K562 (cell line): ENCODE data around the gene PEAR1. TPM values are rescaled to one million over a fixed set of nuclear protein-coding genes. Genes with fewer than 3 reads are reported as not detected.

ENCODE experiments used
- ASH1L ChIP-seq: fragments of 450-650 bp; IDR thresholded peaks from 2 replicates; pipeline ENCODE4 v1.6.1; 2018; ENCODE audit warnings: borderline replicate concordance, mild to moderate bottlenecking, low read depth; ENCODE audit not compliant: partially characterized antibody
- LARP7 ChIP-seq: fragments of 450-650 bp; IDR thresholded peaks from 2 replicates; pipeline ENCODE4 v1.6.1; 2016
- MTA1 ChIP-seq: fragments of 450-650 bp; IDR thresholded peaks from 2 replicates; pipeline ENCODE4 v1.6.1; 2017; ENCODE audit warnings: borderline replicate concordance
- NEUROD1 ChIP-seq: fragments of 150-350 bp; IDR thresholded peaks from 2 replicates; pipeline ENCODE4 v1.6.1; 2014; ENCODE audit warnings: borderline replicate concordance, low read length, low read depth; ENCODE audit not compliant: partially characterized antibody
- NFYB ChIP-seq: IDR thresholded peaks from 2 replicates; pipeline ENCODE4 v1.6.1; 2011; ENCODE audit warnings: mild to moderate bottlenecking, moderate library complexity; ENCODE audit not compliant: insufficient read length; ENCODE audit errors: extremely low read depth
- TCFL5 ChIP-seq: fragments of 250-450 bp; sonication (Bioruptor Pico); conservative IDR thresholded peaks from 2 replicates; pipeline ENCODE4 v1.6.1; 2021; ENCODE audit warnings: mild to moderate bottlenecking, moderate library complexity, matching md5 sums
- ZFPM2 ChIP-seq: fragments of 250-450 bp; sonication (Bioruptor Pico); IDR thresholded peaks from 2 replicates; pipeline ENCODE4 v1.5.1; 2022; ENCODE audit warnings: mild to moderate bottlenecking
- ZNF174 ChIP-seq: fragments of 250-450 bp; sonication (Bioruptor Pico); IDR thresholded peaks from 2 replicates; pipeline ENCODE4 v1.4.0; 2020; ENCODE audit warnings: mild to moderate bottlenecking
- ZNF217 ChIP-seq: sonication (generic); formaldehyde crosslinking; IDR thresholded peaks from 2 replicates; pipeline ENCODE4 v1.8.0; 2022; ENCODE audit warnings: mild to moderate bottlenecking, missing genetic modification reagents
- ZNF436 ChIP-seq: fragments of 250-450, 450-650 bp; sonication (Bioruptor Pico); formaldehyde crosslinking; IDR thresholded peaks from 2 replicates; pipeline ENCODE4 v1.7.0; 2020; ENCODE audit warnings: mild to moderate bottlenecking
- ZNF507 ChIP-seq: conservative IDR thresholded peaks from 2 replicates; pipeline ENCODE4 v1.6.1; 2017; ENCODE audit warnings: missing genetic modification characterization, missing compliant biosample characterization
- ZNF707 ChIP-seq: fragments of 250-450 bp; sonication (Bioruptor Pico); conservative IDR thresholded peaks from 2 replicates; pipeline ENCODE4 v1.8.0; 2022; ENCODE audit warnings: inconsistent platforms, mild to moderate bottlenecking, moderate library complexity
- polyA plus RNA-seq, 8 experiments: library from polyadenylated mRNA; depleted of rRNA in 4 of 8; stranded (reverse) in 5 of 8; unstranded in 3 of 8; fragments of >200 nt; fragmentation: Nextera tagmentation in 2 of 8; fragmentation: Illumina TruSeq in 1 of 8; extraction: Ambion mirVana in 2 of 8; extraction: Trizol in 1 of 8; gene quantifications; 2 replicates each; pipeline versions ENCODE4 v1.2.1 to v1.2.3, GENCODE V29; 2011 to 2014; ENCODE audit warnings: inconsistent platforms in 1 of 8, missing spikeins in 1 of 8
- total RNA-seq, 7 experiments: library from RNA; depleted of rRNA in 6 of 7; stranded (reverse); fragments of >200 nt in 6 of 7; fragmentation: Illumina TruSeq in 2 of 7; extraction: Trizol in 2 of 7; gene quantifications; 2 replicates each; pipeline versions ENCODE4 v1.2.1 to v1.2.3, GENCODE V29; 2011 to 2021; ENCODE audit warnings: low replicate concordance in 1 of 7
- TF ChIP-seq, protein P1 (sequence below): fragments of 450-650 bp; IDR thresholded peaks from 2 replicates; pipeline ENCODE4 v1.7.0; 2016; ENCODE audit warnings: borderline replicate concordance
- TF ChIP-seq, protein P2 (sequence below): fragments of 250-450 bp; sonication (Bioruptor Pico); IDR thresholded peaks from 2 replicates; pipeline ENCODE4 v1.4.0; 2020
- TF ChIP-seq, protein P3 (sequence below): fragments of 450-650 bp; conservative IDR thresholded peaks from 2 replicates; pipeline ENCODE4 v1.6.1; 2016; ENCODE audit warnings: missing genetic modification characterization, low read depth, mild to moderate bottlenecking, control low read depth, missing compliant biosample characterization
- TF ChIP-seq, protein P4 (sequence below): fragments of 450-650 bp; IDR thresholded peaks from 2 replicates; pipeline ENCODE4 v1.6.1; 2017; ENCODE audit warnings: mild to moderate bottlenecking, moderate library complexity
- TF ChIP-seq, protein P5 (sequence below), 2 experiments: fragments of 450-650 bp in 1 of 2; sonication (generic) in 1 of 2; formaldehyde crosslinking in 1 of 2; IDR thresholded peaks in 1 of 2; conservative IDR thresholded peaks in 1 of 2; 2 replicates each; pipeline versions ENCODE4 v1.6.1 to v1.8.1; 2016 to 2023; ENCODE audit warnings: mild to moderate bottlenecking in 2 of 2, moderate library complexity in 2 of 2, inconsistent platforms in 1 of 2, missing genetic modification reagents in 1 of 2
- TF ChIP-seq, protein P6 (sequence below): IDR thresholded peaks from 2 replicates; pipeline ENCODE4 v1.6.1; 2016; ENCODE audit warnings: missing genetic modification characterization, missing compliant biosample characterization

The PEAR1 gene
- total and polyA plus RNA-seq, 9 of the 15 experiments (the other 6 are each of a cell fraction or from before 2014, with no cell fraction given), result 0.87 to 13.9 (median 6.1) TPM

DNA sequence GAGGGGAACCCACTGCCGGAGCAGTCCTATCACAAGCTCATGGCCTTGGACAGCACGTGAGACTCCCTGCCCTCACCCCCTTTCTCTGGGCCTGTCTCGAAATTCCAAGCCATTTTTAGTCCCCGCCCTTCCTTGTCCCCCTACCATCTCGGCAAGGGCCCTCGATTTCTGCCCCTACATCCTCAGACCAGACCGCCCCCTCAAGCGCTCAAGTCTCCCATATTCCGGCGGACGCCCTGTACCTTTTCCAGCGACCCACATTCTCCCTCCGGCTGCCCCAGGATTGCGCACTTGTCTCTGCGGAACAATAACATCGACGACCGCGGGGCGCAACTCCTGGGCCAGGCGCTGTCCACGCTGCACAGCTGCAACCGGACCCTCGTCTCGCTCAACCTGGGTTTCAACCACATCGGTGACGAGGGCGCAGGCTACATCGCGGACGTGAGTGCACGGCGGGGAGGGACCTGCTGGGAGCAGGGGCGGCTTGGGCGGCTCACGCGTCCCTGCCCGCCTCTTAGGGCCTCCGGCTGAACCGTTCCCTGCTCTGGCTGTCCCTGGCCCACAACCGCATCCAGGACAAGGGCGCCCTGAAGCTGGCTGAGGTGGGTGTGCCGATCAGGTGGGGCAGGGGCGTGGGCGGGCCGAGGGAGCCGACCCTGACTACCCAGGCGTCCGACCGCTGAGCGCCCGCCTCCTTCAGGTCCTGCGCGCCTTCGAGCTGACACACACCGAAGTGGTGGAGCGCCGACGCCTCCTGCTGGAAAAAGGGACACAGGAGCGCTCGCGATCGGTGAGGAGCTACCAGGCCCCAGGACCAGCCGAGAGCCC lies 33.9 kb downstream of the PEAR1 start (continued):
- TF ChIP-seq, protein P1, sequence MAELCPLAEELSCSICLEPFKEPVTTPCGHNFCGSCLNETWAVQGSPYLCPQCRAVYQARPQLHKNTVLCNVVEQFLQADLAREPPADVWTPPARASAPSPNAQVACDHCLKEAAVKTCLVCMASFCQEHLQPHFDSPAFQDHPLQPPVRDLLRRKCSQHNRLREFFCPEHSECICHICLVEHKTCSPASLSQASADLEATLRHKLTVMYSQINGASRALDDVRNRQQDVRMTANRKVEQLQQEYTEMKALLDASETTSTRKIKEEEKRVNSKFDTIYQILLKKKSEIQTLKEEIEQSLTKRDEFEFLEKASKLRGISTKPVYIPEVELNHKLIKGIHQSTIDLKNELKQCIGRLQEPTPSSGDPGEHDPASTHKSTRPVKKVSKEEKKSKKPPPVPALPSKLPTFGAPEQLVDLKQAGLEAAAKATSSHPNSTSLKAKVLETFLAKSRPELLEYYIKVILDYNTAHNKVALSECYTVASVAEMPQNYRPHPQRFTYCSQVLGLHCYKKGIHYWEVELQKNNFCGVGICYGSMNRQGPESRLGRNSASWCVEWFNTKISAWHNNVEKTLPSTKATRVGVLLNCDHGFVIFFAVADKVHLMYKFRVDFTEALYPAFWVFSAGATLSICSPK, result no peak
- no peak for TF ChIP-seq ZNF436
- no peak for TF ChIP-seq ZNF507 (tag)
- no peak for TF ChIP-seq LARP7
- TF ChIP-seq ZNF174 (CRISPR knock-in tag), result no peak
- TF ChIP-seq, protein P2, sequence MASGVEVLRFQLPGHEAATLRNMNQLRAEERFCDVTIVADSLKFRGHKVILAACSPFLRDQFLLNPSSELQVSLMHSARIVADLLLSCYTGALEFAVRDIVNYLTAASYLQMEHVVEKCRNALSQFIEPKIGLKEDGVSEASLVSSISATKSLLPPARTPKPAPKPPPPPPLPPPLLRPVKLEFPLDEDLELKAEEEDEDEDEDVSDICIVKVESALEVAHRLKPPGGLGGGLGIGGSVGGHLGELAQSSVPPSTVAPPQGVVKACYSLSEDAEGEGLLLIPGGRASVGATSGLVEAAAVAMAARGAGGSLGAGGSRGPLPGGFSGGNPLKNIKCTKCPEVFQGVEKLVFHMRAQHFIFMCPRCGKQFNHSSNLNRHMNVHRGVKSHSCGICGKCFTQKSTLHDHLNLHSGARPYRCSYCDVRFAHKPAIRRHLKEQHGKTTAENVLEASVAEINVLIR, result no peak
- TF ChIP-seq, protein P3, sequence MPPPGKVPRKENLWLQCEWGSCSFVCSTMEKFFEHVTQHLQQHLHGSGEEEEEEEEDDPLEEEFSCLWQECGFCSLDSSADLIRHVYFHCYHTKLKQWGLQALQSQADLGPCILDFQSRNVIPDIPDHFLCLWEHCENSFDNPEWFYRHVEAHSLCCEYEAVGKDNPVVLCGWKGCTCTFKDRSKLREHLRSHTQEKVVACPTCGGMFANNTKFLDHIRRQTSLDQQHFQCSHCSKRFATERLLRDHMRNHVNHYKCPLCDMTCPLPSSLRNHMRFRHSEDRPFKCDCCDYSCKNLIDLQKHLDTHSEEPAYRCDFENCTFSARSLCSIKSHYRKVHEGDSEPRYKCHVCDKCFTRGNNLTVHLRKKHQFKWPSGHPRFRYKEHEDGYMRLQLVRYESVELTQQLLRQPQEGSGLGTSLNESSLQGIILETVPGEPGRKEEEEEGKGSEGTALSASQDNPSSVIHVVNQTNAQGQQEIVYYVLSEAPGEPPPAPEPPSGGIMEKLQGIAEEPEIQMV (tag), result no peak
- no peak for TF ChIP-seq ASH1L
- TF ChIP-seq ZFPM2 (CRISPR knock-in tag), result no peak
- TF ChIP-seq, protein P4, sequence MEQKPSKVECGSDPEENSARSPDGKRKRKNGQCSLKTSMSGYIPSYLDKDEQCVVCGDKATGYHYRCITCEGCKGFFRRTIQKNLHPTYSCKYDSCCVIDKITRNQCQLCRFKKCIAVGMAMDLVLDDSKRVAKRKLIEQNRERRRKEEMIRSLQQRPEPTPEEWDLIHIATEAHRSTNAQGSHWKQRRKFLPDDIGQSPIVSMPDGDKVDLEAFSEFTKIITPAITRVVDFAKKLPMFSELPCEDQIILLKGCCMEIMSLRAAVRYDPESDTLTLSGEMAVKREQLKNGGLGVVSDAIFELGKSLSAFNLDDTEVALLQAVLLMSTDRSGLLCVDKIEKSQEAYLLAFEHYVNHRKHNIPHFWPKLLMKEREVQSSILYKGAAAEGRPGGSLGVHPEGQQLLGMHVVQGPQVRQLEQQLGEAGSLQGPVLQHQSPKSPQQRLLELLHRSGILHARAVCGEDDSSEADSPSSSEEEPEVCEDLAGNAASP, result no peak
- TF ChIP-seq TCFL5 (CRISPR knock-in tag), result no peak
- TF ChIP-seq NFYB, result no peak
- TF ChIP-seq NEUROD1, result no peak
- TF ChIP-seq, protein P5, sequence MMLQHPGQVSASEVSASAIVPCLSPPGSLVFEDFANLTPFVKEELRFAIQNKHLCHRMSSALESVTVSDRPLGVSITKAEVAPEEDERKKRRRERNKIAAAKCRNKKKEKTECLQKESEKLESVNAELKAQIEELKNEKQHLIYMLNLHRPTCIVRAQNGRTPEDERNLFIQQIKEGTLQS (IDR thresholded peaks at IDR 0.05), result no peak
- TF ChIP-seq, protein P5 (CRISPR knock-in tag; conservative IDR thresholded peaks at IDR 0.05), result no peak
- TF ChIP-seq ZNF217, result no peak
- no peak for TF ChIP-seq ZNF707 (CRISPR knock-in tag)
- TF ChIP-seq, protein P6, sequence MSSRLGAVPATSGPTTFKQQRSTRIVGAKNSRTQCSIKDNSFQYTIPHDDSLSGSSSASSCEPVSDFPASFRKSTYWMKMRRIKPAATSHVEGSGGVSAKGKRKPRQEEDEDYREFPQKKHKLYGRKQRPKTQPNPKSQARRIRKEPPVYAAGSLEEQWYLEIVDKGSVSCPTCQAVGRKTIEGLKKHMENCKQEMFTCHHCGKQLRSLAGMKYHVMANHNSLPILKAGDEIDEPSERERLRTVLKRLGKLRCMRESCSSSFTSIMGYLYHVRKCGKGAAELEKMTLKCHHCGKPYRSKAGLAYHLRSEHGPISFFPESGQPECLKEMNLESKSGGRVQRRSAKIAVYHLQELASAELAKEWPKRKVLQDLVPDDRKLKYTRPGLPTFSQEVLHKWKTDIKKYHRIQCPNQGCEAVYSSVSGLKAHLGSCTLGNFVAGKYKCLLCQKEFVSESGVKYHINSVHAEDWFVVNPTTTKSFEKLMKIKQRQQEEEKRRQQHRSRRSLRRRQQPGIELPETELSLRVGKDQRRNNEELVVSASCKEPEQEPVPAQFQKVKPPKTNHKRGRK (tag), result no peak
- no peak for TF ChIP-seq MTA1
